HG02759 (cell line): ENCODE data around the gene GPR35.
A peak's percentile ranks its signal among the peaks of the same experiment; 100 is the strongest.

Experiments
- ATAC-seq: cut with Tn5 transposase; IDR thresholded peaks from one replicate; pipeline ENCODE4 v1.9.1; 2021; ENCODE audit warnings: mild to moderate bottlenecking, moderate library complexity; ENCODE audit not compliant: unreplicated experiment

Gene GPR35

GRCh38 chr2:240624950-240625621 is at the start of gene GPR35:
Gene GPR35, plus strand, starts transcription at chr2:240625480. Its CDS starts 4,473 bp downstream, at chr2:240629953.
- no peak for ATAC-seq

DNA sequence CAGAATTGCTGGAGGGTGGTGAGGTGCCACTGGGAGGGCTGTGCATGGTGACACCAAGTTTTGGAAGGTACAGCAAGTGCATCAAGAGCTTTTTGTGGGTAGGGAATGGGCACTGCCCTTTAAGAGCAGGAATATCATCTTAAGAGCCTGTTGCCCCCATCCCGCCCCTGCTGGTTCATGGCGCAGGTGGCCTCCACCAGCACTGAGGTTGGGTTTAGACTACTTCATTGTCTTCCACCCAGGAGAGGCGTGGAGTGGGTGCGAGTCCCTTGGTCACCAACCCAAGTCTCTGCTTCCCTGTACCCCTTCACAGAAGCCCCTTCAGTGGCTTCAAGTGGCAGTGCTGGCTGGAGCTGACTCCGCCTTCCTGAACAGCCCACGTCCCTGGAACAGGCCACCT is 49.2 kb upstream of the GPR35 start:
- no peak for ATAC-seq

DNA sequence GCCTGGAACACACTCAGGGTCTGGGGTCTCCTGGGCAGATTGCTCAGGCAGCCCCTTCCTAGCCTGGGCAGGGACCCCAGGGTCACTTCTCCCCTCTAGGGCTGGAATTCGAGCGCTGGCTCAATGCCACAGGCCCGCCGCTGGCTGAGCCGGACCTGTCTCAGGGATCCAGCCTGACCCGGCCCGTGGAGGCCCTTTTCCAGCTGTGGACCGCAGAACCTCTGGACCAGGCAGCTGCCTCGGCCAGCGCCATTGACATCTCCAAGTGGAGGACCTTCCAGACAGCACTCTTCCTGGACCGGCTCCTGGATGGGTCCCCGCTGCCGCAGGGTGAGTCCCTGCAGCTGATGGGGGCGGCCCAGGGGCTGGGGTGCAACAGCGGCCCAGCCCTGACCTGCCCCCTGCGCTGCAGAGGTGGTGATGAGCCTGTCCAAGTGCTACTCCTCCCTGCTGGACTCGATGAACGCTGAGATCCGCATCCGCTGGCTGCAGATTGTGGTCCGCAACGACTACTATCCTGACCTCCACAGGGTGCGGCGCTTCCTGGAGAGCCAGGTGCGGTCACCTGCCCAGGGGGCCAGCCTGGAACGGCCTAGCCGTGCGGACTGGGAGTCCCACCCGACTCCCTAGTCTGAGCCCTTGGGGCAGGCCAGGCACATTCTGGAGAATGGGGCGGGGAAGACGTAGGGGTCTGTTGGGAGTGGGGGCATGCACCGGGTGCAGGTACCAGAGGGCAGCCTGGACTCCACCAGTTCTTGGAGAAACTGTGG is 48.7 kb upstream of the GPR35 start:
- ATAC-seq = no peak

- ATAC-seq = no peak
These were observed 47.8 kb upstream of the GPR35 start for GRCh38 chr2:240577281-240578109.

DNA sequence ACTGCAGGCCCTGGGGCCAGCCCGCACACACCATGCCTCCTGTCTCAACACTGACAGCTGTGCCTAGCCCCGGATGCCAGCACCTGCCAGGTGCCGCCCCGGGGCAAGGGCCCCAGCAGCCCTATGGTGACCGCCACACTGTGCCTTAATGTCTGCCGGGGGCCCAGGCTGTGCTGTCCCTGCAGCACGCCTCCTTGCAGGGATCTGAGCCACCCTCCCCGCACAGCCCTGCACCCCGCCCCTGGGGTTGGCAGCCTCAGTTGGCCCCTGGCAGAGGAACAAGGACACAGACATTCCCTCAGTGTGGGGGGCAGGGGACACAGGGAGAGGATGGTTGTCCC is 47.2 kb upstream of the GPR35 start:
- ATAC-seq = no peak

DNA sequence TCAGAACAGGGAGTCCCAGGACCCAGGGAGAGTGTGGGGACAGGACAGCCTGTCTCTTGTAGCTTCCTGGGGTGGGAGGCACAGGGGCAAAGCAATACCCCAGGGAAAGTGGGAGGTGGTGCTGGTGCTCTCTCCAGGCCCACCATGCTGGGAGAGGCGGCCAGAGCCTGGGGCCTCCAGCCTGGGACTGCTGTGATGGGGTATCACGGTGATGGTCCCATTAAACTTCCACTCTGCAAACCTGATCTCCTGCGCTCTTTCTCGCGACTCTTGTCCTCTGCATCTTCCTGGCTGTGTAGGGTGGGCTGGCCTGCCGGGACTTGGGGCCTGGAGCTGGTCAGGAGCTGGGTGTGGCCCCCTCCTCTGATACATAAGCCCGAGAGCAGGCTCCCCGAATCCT is 46.8 kb upstream of the GPR35 start:
- no peak for ATAC-seq

GRCh38 chr2:240579071-240579762 is 46.1 kb upstream of the GPR35 start:
- ATAC-seq = no peak

DNA sequence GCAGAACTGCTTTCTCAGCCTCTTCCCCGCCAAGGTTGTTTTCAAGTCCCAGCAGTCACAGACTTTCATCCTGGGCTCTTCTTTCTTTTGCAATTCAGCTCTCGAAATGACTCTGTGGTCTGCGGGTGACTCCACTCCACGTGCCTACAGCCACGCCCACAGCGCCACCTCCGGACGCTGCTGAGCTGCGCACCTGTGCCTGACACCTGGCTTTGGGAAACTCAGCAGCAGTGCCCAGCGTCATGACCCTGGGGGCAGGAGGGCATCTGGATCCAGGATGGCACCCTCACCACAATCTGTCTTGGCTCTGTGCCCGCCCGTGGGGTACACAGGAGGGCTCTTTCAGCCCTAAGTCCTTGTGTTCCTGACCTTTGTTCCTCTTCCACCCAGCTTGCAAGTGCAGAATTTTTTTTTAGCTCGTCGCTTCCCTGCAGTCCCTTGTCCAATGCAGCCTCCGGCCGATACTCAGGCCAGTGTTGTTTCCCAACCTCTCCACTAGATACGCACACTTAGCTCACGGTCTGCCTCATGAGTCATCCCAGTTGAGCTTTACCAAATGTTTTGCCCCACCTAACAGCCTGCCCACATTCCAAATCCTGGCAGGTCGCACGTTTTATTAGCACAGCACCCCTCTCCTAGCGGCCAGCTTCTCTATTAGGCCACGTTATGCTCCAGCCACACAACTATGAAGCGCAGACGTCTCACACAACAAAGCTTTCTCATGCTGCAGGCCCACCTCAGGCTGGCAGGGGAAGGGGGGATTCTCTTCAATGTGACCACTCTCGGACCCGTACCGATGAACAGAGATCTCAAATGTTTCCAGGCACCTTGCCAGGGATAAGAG is 45.3 kb upstream of the GPR35 start:
- ATAC-seq = no peak

DNA sequence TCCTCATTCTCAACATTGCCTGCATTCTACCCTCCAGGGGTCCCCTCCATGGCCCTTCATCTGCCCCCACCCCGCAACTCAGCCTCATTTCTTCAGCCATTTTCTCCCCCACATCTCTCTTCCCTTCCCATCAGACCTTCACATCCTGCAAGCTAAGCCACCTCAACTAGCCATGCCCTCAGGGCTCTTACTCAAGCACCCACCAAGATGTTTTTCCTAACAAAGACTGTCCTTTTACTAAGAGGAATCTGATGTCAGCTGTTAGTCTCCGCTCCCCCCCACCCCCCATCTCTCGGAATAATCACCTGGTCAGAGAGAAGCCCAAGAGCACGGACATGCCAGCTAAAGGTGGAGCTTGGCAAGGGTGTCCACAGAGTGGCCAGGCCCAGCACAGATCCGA is 43.5 kb upstream of the GPR35 start:
- no peak for ATAC-seq

DNA sequence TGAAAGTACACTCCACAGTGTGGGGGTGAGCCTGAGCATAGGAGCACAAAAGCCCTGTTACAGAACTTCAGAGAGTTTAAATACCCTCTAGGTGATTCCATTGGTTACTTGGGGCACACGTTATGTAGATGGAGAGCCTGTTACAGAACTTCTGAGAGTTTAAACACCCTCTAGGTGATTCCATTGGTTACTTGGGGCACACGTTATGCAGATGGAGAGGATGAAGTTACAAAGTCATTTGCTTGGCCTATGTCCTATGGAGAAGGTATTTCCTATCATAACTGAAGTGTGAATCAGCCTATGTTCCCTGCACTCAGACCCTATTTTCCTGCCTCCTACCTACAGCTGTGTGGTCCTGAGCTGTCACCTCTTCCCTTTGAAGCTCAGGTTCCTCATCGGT is 42.5 kb upstream of the GPR35 start:
- ATAC-seq = no peak

DNA sequence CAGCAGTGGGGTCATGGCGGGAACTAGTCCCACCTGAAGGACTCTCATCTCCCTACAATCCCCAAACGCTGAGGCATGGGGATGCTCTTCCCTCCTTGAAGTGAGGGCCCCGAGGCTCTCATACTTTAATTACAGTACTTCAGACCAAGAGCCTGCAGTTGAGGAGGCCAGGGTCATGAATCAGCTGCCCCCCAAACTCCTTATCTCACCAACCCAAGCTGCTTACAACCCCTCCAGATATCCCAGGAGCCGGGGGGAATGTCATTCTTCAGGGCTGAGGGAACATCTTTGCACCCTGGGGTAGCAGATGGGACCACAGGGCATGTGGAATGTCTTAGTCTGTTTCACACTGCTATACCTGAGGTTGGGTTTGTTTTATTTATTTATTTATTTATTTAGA is 41.5 kb upstream of the GPR35 start:
- no peak for ATAC-seq

GRCh38 chr2:240584486-240585031 is 40.7 kb upstream of the GPR35 start:
- ATAC-seq = peak; percentile 51

DNA sequence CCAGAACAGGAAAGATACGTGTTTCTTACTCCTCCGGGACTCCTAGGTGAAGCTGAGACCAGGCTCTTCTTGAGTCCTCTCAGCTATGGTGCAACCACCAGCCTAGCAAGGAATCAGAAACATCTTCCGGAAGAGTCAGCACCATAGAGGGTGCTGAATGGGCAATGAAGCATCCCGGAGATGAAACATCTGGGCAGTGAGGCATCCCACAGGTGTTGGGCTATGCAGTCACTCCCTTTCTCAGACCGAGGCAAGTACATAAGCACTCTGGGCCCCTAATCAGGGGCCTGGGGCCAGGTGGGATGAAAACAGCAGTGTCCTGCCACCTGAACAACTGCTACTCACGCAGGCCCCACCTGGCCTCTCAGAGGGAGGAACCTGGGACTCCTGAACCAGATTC is 40.2 kb upstream of the GPR35 start:
- peak; percentile 32 for ATAC-seq

- no peak for ATAC-seq
These were observed 39.5 kb upstream of the GPR35 start for GRCh38 chr2:240585681-240586197.

DNA sequence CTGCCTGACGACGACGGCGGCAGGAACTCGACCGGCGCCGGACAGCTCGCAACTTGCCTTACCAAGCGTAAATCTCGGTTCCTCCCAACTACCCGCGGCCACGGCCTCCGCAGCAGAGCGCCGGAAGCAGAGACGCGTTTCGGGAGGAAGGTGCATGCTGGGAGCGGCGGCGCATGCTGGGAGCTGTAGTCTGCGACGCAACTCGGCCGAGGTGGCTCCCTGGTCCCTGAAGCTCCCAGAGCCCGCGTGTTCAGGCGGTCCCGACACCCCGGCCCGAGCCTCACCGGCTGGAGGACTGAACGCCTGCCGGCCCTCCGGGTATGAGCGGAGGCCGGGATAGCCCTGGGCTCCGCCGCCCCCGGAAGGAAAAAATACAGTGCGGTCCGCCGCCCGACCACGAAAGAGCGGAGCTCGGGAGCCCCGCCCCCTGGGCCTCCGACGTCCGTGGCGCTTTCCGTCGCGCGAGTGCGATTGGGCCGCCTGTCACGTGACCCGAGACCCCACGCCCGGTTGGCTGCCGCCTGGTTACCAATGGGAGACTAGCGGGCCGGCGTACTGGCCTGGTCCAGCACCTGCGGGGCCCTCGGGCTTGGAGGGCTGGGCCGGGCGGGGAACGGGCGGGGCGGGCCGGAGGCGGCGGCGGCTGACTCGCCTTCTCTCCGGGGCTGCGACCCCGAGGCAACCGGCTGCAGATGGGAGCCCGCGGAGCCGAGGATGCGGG is 38.9 kb upstream of the GPR35 start, which contains the start of gene CAPN10:
CAPN10 (plus strand) TSS at position 537 of the 721 bp plus-strand sequence; CDS start at position 715, 178 bp downstream.
- ATAC-seq = peak; percentile 74

DNA sequence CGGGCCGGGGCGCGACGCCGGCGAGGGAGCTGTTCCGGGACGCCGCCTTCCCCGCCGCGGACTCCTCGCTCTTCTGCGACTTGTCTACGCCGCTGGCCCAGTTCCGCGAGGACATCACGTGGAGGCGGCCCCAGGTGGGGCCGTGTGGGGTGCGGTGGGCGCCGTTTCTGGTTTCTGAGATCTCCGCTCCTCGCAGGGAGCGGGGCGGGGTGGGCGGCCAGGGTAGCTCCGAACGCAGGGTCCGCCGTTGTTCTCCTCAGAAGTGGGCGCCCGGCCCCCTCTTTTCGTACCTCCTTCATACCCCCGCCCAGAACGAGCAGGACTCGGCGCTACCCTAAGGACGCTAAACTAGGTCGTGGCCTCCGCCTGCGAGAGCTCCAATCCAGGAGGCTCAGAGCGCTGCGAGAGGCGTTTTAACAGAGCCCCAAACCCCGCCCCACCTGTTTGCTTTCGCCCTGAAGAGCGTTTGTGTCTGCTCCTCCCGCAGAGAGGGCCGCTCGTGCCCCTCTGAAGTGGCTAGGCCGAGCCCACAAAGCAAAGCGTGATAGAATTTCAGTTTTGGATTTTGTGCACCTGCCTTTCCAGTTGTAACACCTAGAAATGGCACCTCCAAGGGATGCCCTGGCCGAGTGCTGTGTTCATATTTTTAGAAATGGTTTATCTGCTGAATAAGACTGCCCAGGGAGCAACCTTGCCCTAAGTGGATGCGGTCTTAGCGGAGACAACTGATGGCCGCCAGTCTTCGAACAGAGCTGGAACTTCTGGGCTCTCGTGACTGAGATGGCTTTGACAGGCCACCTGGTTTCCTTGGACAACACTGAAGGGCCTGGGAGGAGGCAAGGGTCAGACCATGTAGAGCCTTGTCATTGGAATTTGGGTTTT is 38.1 kb upstream of the GPR35 start:
- peak; percentile 9 for ATAC-seq

DNA sequence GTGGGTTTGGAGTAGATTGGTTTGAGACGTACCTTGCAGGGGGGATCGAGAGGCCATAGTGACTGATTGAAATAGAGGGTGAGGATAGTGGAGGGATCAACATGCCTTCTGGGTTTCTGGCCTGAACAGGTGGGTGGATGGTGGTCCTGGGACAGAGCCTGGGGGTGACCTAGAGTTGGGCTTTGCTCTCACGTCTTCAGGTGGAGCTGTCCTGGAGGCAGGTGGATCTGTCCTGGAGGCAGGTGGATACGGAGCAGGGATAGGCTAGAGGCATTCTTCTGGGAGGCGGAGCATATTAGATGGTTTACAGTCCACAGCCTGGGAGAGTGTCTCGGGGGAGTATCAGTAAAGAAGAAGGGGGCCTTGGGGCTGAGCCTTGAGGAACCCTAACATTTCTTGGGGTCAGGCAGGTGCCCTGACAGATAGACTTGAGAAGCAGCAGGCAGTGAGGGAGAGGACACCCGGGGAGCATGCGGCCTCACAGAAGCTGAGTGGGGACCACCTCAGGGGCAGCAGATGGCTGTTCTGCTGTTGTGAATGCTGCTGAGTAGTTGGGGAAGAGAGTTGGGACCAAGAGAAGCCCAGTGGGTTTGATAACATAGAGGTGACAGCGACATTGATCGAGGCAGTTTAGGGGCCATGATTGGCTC is 37.1 kb upstream of the GPR35 start:
- no peak for ATAC-seq
